ENCODE results near the gene ANTXR2.

The ANTXR2 gene

GRCh38 chr4:79854856-79855502 lies 218.1 kb downstream of the ANTXR2 start:
- no peak for DNase-seq

GRCh38 chr4:79852305-79852730 lies 220.7 kb downstream of the ANTXR2 start:
- DNase-seq, result peak; percentile 31

GRCh38 chr4:79851625-79852304 lies 221.3 kb downstream of the ANTXR2 start:
- DNase-seq, result no peak

All from NCI-H510A (cell line).